Measurements from ENCODE around the gene EHMT1.

The EHMT1 gene

DNA sequence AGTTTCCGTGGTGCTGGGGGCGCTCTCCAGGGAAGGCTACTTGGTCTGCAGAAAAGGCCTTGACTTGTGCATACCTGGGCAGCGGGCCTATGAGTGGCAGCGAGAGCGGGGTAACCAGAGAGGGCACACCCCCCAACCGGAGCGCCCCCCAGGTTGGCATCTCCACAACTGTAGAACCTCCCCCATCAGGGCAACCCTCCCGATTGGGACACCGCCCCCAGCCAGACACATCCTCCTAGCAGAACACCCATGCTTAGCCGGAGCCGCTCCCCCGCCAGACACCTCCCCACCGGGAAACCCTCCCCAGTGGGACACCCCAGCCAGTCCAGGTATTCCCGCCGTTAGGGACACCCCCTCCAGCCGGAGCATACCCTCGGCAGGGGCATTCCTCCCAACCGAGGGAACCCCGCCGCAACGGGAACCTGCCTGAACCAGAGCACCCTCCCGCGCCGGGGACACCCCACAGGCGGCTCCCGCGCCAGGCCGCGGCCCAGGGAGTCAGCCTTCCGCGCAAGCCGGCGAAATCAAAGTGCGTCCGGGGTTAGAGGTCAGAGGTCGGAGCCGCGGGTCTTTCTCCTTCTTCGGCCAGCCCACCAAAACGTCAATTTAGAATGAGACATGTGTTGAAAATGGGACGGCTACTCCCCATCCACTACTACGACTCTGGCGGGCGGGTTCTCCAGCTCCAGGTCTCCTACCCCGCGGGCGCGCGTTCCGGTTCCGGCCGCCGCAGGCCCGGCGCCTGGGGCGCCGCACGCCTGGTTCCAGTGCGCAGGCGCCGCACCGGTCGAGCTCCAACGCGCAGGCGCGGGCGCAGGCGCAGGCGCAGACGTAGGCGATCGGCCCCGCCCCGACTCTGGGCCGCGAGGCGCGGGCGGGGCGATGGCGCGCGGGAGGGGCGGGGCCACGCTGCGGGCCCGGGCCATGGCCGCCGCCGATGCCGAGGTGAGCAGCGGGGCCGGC lies at the start of gene EHMT1:
EHMT1 (plus strand) TSS at position 901 of the 963 bp plus-strand sequence; CDS start at position 925, 24 bp downstream.
- peak; percentile 90 for DNase-seq

GRCh38 chr9:137569609-137570203 lies 49.1 kb upstream of the EHMT1 start:
- no peak for DNase-seq

DNA sequence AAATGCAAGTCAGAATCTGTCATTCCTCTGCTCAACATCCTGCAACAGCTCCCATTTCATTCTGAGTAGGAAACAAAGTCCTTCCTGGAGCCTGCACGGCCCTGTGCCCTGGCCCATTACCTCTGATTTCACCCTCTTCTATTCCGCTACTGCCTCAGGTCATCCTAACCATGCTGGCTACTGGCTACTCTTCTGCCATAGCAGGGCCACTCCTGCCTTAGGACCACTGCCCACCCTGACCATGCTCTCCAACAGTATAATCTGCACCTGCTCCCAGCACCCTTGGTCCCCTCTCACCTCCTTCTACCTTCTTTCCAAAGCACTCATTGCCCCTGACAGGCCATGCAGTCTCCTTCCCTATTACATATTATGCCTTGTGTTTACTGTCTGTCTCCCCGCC lies 48.2 kb upstream of the EHMT1 start:
- no peak for DNase-seq

GRCh38 chr9:137574192-137574591 lies 44.6 kb upstream of the EHMT1 start:
- no peak for DNase-seq

- no peak for DNase-seq
These were observed 43.5 kb upstream of the EHMT1 start for GRCh38 chr9:137575364-137575715.

GRCh38 chr9:137575716-137576411 lies 42.9 kb upstream of the EHMT1 start:
- no peak for DNase-seq

GRCh38 chr9:137578518-137579258 lies 40.1 kb upstream of the EHMT1 start, which contains the start of gene DPH7:
TSS of gene DPH7 (minus strand) at chr9:137578925. CDS start at chr9:137578777, 148 bp downstream.
- peak; percentile 96 for DNase-seq

DNA sequence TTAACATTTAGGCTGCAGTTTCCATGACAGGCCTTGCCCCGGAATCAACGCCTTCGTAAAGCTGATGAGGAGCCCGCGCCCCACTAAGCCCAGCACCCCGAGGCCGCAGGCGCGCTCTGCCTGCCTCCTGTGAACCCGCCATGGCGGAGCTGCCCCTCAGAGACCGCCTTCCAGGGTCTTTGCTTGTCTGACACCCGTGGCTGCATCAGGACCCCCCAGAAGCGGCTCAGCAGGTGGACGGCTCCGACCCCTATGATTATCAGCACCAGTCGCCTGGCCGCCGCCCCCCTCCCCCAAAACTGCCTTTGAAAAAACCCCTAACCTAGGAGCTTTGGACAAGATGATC lies 39.6 kb upstream of the EHMT1 start:
- no peak for DNase-seq

GRCh38 chr9:137580209-137580953 lies 38.4 kb upstream of the EHMT1 start:
- DNase-seq, result no peak

DNA sequence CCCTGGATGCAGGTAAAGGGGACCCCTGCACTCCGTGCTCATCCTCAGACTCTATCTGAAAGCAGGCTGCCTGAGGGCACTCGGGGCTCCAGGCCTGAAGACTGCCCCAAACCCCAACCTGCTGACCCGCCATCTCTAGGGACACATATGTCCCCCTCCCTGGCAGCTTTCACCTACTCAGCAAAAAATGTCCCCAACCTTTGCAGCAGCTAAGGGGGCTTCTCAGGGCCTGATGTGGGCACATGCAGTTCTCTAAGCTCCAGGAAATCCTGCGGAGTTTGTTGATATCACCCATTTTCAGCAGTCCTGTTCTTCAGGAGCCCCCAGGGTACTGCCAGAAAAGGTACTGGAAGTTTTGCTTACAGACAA lies 37.9 kb upstream of the EHMT1 start:
- DNase-seq, result no peak

DNA sequence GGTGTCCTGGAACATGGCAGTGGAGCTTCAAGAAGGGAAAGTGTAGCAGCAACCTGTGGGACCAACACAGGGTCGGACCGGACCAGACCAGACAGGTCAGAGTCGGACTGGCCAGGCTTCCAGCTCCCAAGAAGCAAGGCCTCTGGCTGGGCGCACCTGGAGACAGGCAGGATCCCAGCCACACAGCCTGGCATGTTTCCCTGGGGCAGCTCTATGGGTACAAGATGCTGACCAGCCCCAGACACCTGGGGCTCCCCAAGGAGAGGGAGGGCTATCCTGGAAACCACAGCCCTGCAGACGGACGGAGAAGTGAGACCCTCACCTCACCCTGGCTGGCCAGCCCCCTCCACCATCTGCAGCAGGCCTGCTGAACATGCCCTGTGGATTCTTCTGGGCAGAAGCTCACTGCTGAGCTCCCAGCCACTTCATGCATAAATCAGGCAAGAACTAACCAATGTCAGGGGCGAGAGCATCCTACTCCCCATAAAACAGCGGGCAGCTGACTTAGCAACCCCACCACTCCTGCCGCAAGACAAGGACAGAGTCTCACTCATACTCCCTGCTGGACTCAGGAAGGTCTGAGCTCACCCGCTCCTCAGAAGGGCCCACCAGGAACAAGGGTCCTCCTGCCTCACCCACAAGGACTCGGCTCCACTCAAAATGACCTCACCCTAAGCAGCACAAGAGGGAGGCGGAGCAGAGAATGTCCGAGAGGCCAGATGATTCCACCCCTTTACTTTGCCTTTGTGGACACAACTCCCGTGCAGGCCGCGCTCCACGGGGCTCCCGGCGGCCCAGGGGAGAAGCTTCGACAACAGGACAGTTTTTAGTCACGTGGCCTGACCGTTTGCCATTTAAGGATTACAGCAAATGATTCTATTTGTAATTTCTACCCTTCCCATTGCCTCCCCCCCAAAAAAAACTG lies 37.2 kb upstream of the EHMT1 start:
- DNase-seq, result no peak

DNA sequence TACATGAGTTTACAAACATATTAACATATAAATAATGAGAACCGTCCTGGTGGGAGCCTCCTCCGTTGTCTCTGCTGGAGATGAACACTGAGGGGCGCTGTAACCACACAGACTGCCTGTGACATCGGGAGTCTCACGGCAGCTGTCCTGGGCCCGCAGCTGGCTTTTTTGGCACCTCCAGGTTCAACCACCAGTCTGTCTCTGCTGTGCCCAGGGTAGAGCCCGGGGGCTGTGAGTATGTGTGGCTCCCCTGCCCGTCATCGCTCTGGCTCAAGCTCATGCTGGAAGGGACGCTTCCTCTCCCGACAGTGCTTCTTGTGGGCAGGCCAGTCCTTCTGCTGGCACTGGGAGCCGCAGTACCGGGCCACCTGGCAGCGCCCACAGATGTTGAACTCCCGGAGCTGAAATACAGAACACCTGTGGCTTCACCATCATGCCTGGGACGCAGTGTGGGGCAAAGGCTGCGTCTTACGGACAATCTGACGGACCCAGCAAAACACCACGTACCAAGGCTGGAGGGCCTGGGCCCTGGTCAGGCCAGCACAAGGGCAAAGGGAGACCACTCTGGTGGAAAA lies 36.4 kb upstream of the EHMT1 start:
- no peak for DNase-seq

- DNase-seq, result no peak
These were observed 35.5 kb upstream of the EHMT1 start for GRCh38 chr9:137583347-137583746.

- DNase-seq, result no peak
These were observed 34.8 kb upstream of the EHMT1 start for GRCh38 chr9:137583957-137584356.

DNA sequence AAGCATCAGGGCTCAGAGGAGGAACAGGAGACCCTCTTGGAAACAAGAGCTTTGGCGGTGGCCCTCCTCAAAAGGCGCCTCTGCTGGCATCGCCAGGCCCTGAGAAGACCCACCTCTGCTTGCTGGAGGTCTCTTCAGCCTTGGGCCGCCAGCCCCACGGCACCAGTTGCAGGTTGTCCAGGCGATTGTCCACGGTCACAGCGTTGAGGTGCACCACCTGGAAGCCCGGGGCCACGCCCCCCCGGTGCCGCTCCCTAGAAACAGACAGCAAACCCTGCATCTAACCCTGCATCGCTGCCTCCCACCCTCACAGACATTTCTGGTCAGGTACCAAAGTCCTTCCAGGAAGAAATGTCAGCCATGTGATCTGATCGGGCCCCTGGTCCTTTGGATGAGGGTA lies 32.0 kb upstream of the EHMT1 start:
- DNase-seq, result no peak

DNA sequence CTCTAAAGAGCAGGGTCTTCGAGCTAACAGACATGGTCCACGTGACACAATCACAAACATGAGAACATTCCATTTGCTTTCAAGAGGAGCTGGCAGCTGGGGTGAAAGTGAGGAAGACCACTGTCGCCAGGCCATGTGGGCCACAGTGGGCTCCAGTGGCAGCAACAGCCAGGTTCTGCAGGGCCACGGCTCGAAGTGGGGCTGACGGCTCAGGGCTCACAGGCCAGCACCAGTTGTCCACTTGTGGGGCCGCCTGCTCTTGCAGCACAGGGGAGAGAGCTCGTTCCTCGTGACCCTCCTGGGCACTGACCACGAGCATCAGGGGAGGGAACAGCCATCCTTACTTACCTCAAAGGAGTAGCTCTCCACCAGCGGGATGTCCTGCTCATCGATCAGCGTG lies 30.5 kb upstream of the EHMT1 start:
- DNase-seq, result no peak

GRCh38 chr9:137588891-137589290 lies 29.9 kb upstream of the EHMT1 start:
- DNase-seq, result no peak

- no peak for DNase-seq
These were observed 29.2 kb upstream of the EHMT1 start for GRCh38 chr9:137589441-137590122.

- DNase-seq, result no peak
These were observed 28.7 kb upstream of the EHMT1 start for GRCh38 chr9:137590123-137590468.

All from activated CD4-positive, alpha-beta T cell treated with anti-CD3 and anti-CD28 coated beads, Interleukin-2, amount 50 U/mL, for 16 hours (primary cell).